ENCODE measurements around the gene LIN28A.

- TF ChIP-seq CTCF (IDR thresholded peaks at IDR 0.05) (no peak), POLR2A (IDR thresholded peaks at IDR 0.05) (no peak)
These were observed 65.4 kb downstream of the LIN28A start for GRCh38 chr1:26475989-26476388.

All from tibial nerve (tissue), 3 donors.